WERI-Rb-1 (cell line): ENCODE data around the gene SMIM44.

Source experiments
- DNase-seq: peaks from one replicate; pipeline ENCODE4 v3.0.0-alpha.2; 2020
- H3K27ac ChIP-seq: fragments of 250-450 bp; sonication (Bioruptor Pico); 2 replicates; pipeline ENCODE4 v1.5.1; 2020; ENCODE audit warnings: mild to moderate bottlenecking, moderate library complexity
- H3K27me3 ChIP-seq: fragments of 250-450 bp; sonication (Bioruptor Pico); 2 replicates; pipeline ENCODE4 v1.5.1; 2021; ENCODE audit warnings: mild to moderate bottlenecking, low read depth, moderate library complexity; ENCODE audit not compliant: insufficient read depth, severe bottlenecking
- H3K36me3 ChIP-seq: fragments of 250-450 bp; sonication (Bioruptor Pico); 2 replicates; pipeline ENCODE4 v1.5.1; 2020; ENCODE audit warnings: mild to moderate bottlenecking, moderate library complexity
- H3K4me3 ChIP-seq: 2 replicates; pipeline ENCODE4 v1.5.1; 2011; ENCODE audit warnings: low read depth, mild to moderate bottlenecking, control low read depth, low read length
- H3K9me3 ChIP-seq: fragments of 250-450 bp; sonication (Bioruptor Pico); 2 replicates; pipeline ENCODE4 v1.5.1; 2021; ENCODE audit warnings: mild to moderate bottlenecking, moderate library complexity; ENCODE audit not compliant: severe bottlenecking
- CTCF ChIP-seq: IDR thresholded peaks from 2 replicates; pipeline ENCODE4 v1.5.1; 2011; ENCODE audit warnings: low read depth, mild to moderate bottlenecking, control low read depth, inconsistent platforms, low read length

The SMIM44 gene

DNA sequence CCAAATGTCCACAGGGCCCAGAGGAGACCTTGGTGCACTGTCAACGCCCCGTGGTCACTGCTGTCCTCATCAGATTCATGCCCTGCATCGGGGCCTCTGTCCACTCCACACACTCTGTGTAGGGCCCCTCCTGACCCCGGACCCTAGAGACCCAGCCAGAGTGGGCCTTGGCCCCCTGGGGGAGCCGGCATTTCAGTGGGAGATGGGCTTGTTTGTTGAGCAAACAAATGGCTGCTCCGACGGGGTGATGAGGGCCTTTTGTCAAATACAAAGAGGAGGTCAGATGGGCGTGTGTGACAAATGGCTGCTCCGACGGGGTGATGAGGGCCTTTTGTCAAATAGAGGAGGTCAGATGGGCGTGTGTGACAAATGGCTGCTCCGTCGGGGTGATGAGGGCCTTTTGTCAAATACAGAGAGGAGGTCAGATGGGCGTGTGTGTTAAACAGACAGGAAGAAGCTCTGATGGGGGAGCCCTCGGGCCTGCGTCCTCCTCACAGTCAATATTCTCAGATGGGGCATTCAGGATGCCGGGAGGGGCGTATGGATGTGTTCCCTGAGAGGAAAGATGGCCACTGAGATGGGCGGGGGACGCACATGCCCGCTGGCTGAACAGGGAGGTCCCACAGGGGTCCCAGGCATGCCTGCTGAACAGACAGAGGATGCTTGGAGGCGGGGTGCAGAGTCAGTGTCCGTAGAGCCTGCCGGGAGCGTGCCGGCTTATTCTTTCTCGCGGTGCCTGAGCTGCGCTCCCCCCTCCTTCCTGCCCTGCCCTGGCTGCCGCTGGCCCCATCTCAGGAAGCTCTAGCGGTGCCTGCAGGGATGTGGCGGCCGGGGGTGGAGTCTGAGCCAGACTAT is 39.2 kb downstream of the SMIM44 start:
- H3K27me3 ChIP-seq = no peaks in the 10 kb centered on the region
- H3K27ac ChIP-seq = no peak overlapping the region

GRCh38 chr19:3442487-3443071 is 40.7 kb downstream of the SMIM44 start:
- Histone ChIP-seq H3K36me3 (peaks cover 41% of the 10 kb centered on the region), H3K27me3 (no peaks in the 10 kb centered on the region), H3K9me3 (no peaks in the 10 kb centered on the region), H3K4me3 (no peak overlapping the region), H3K27ac (no peak overlapping the region)
- no peak for TF ChIP-seq CTCF
- DNase-seq = no peak

More for the DNA sequence above, 39.2 kb downstream of the SMIM44 start:
- H3K9me3 ChIP-seq = no peaks in the 10 kb centered on the region
- peaks cover 38% of the 10 kb centered on the region for H3K36me3 ChIP-seq
- TF ChIP-seq CTCF = no peak
- no peak for DNase-seq
- no peak overlapping the region for H3K4me3 ChIP-seq

- H3K27ac ChIP-seq = peak overlapping the region; percentile 31; the same call in 1 of the 2 replicates
- no peaks in the 10 kb centered on the region for H3K9me3 ChIP-seq
- no peak for TF ChIP-seq CTCF
- no peak overlapping the region for H3K4me3 ChIP-seq
- no peak for DNase-seq
- H3K36me3 ChIP-seq = peaks cover 41% of the 10 kb centered on the region
- no peaks in the 10 kb centered on the region for H3K27me3 ChIP-seq
These were observed 41.3 kb downstream of the SMIM44 start for GRCh38 chr19:3441986-3442329.

- H3K9me3 ChIP-seq = no peaks in the 10 kb centered on the region
- peak; percentile 58 for DNase-seq
- H3K36me3 ChIP-seq = peaks cover 47% of the 10 kb centered on the region
- TF ChIP-seq CTCF = no peak
- peak overlapping the region; percentile 31; the same call in 1 of the 2 replicates for H3K27ac ChIP-seq
- H3K4me3 ChIP-seq = no peak overlapping the region
- no peaks in the 10 kb centered on the region for H3K27me3 ChIP-seq
These were observed 41.9 kb downstream of the SMIM44 start for GRCh38 chr19:3441089-3441985.

DNA sequence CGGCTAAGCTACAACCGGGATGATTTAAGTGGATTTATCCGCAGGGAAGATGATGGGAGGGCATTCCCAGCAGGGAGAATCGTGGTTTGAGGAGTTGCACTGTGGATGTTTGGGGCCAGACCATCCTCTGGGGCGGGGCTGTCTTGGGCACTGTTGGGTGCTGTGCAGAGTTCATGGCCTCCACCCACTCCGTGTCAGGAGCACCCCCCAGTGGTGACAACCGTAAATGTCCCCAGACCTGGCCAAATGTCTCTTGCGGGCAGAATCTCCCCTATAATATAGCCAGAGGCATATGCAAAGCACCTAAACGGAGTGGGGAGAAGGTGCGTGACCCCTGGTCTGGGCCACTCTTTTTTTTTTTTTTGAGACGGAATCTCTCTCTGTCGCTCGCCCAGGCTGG is 43.2 kb downstream of the SMIM44 start:
- DNase-seq = peak; percentile 78
- peak; percentile 88 for TF ChIP-seq CTCF
- no peaks in the 10 kb centered on the region for H3K27me3 ChIP-seq
- no peaks in the 10 kb centered on the region for H3K9me3 ChIP-seq
- peaks cover 51% of the 10 kb centered on the region for H3K36me3 ChIP-seq
- no peak overlapping the region for H3K4me3 ChIP-seq
- H3K27ac ChIP-seq = no peak overlapping the region
